GM23338 (cell line): ENCODE data around the gene CES3. TPM values are rescaled to one million over a fixed set of nuclear protein-coding genes. Genes with fewer than 3 reads are reported as not detected.

ENCODE experiments used
- ATAC-seq: fragments of 200-7000 bp; cut with Tn5 transposase; 3 replicates; pipeline ENCODE4 v1.9.1; 2020
- DNase-seq: peaks from one replicate; pipeline ENCODE4 v3.0.0-alpha.2; 2015; ENCODE audit warnings: low spot score
- H2AFZ ChIP-seq: fragments of 200-600 bp; sonication (generic); 2 replicates; pipeline ENCODE4 v1.8.0; 2016; ENCODE audit warnings: antibody characterized with exemption, mild to moderate bottlenecking, moderate library complexity
- H3F3A ChIP-seq: fragments of 200-600 bp; sonication (generic); replicated peaks from 2 replicates; pipeline ENCODE4 v1.8.0; 2017; ENCODE audit warnings: antibody characterized with exemption, mixed run types, low read depth
- H3K27ac ChIP-seq: fragments of 200-600 bp; sonication (generic); 2 replicates; pipeline ENCODE4 v1.6.1; 2016; ENCODE audit warnings: low read depth
- H3K27me3 ChIP-seq: fragments of 200-600 bp; sonication (generic); 2 replicates; pipeline ENCODE4 v1.8.0; 2016; ENCODE audit warnings: mild to moderate bottlenecking, mixed run types, moderate library complexity; ENCODE audit not compliant: insufficient read depth
- H3K36me3 ChIP-seq: fragments of 200-600 bp; sonication (generic); 2 replicates; pipeline ENCODE4 v1.8.0; 2016; ENCODE audit warnings: mild to moderate bottlenecking; ENCODE audit not compliant: insufficient read depth
- H3K4me1 ChIP-seq: fragments of 200-600 bp; sonication (generic); 2 replicates; pipeline ENCODE4 v1.8.0; 2016; ENCODE audit warnings: mild to moderate bottlenecking, moderate library complexity; ENCODE audit not compliant: insufficient read depth
- H3K4me2 ChIP-seq: fragments of 200-600 bp; sonication (generic); 2 replicates; pipeline ENCODE4 v1.7.1; 2017; ENCODE audit warnings: mixed run types
- H3K4me3 ChIP-seq: fragments of 200-600 bp; sonication (generic); 2 replicates; pipeline ENCODE4 v1.6.1; 2016; ENCODE audit warnings: mixed run types
- H3K79me2 ChIP-seq: fragments of 200-600 bp; sonication (generic); replicated peaks from 2 replicates; pipeline ENCODE4 v1.8.0; 2017; ENCODE audit warnings: mild to moderate bottlenecking; ENCODE audit not compliant: insufficient read depth
- H3K9me2 ChIP-seq: fragments of 200-600 bp; sonication (generic); 2 replicates; pipeline ENCODE4 v1.8.0; 2017; ENCODE audit not compliant: insufficient read depth
- H4K20me1 ChIP-seq: fragments of 200-600 bp; sonication (generic); replicated peaks from 2 replicates; pipeline ENCODE4 v1.8.0; 2017; ENCODE audit warnings: mild to moderate bottlenecking; ENCODE audit not compliant: insufficient read depth
- H3K27ac Mint-ChIP-seq: 2 replicates; pipeline ENCODE4 v1.8.0; 2020; ENCODE audit warnings: inconsistent platforms, mild to moderate bottlenecking, moderate library complexity, mixed read lengths
- H3K27me3 Mint-ChIP-seq: 3 replicates; pipeline ENCODE4 v1.8.0; 2022; ENCODE audit warnings: low read depth, mild to moderate bottlenecking, moderate library complexity, mixed read lengths, inconsistent platforms; ENCODE audit not compliant: insufficient read depth, poor library complexity
- H3K36me3 Mint-ChIP-seq: 3 replicates; pipeline ENCODE4 v1.8.0; 2021; ENCODE audit warnings: low read depth, mild to moderate bottlenecking, inconsistent platforms, moderate library complexity, mixed read lengths
- H3K4me1 Mint-ChIP-seq: 3 replicates; pipeline ENCODE4 v1.8.0; 2020; ENCODE audit warnings: mild to moderate bottlenecking, inconsistent platforms, mixed read lengths
- H3K4me3 Mint-ChIP-seq: 3 replicates; pipeline ENCODE4 v1.8.0; 2021; ENCODE audit warnings: moderate library complexity, mild to moderate bottlenecking, inconsistent platforms, mixed read lengths
- H3K9me3 Mint-ChIP-seq: 3 replicates; pipeline ENCODE4 v1.8.0; 2020; ENCODE audit warnings: moderate library complexity, mild to moderate bottlenecking, inconsistent platforms, mixed read lengths
- CREB1 ChIP-seq: fragments of 250-450 bp; sonication (Bioruptor Pico); IDR thresholded peaks from 2 replicates; pipeline ENCODE4 v1.5.0; 2020; ENCODE audit warnings: low read depth, mild to moderate bottlenecking, moderate library complexity
- EZH2 ChIP-seq: fragments of 200-600 bp; sonication (generic); IDR thresholded peaks from one replicate; pipeline ENCODE4 v1.8.0; 2017; ENCODE audit warnings: antibody characterized with exemption, mild to moderate bottlenecking, low read depth; ENCODE audit not compliant: unreplicated experiment
- EZH2phosphoT487 ChIP-seq: fragments of 200-600 bp; sonication (generic); IDR thresholded peaks from one replicate; pipeline ENCODE4 v1.8.1; 2018; ENCODE audit warnings: antibody characterized with exemption; ENCODE audit not compliant: unreplicated experiment
- JUNB ChIP-seq: IDR thresholded peaks from one replicate; pipeline ENCODE4 v1.6.1; 2016; ENCODE audit warnings: antibody characterized with exemption; ENCODE audit not compliant: unreplicated experiment
- NANOG ChIP-seq: IDR thresholded peaks from 2 replicates; pipeline ENCODE4 v1.6.1; 2016; ENCODE audit warnings: antibody characterized with exemption, borderline replicate concordance
- POLR2AphosphoS5 ChIP-seq: IDR thresholded peaks from 2 replicates; pipeline ENCODE4 v1.6.1; 2016; ENCODE audit warnings: antibody characterized with exemption, low read depth
- STAT1 ChIP-seq: IDR thresholded peaks from one replicate; pipeline ENCODE4 v1.6.1; 2016; ENCODE audit warnings: antibody characterized with exemption; ENCODE audit not compliant: unreplicated experiment
- ZNF114 ChIP-seq: fragments of 250-450 bp; sonication (Bioruptor Pico); IDR thresholded peaks from 2 replicates; pipeline ENCODE4 v1.5.0; 2020; ENCODE audit warnings: mild to moderate bottlenecking, moderate library complexity
- polyA plus RNA-seq: library from polyadenylated mRNA; unstranded; fragments of >200 nt; fragmentation: Nextera tagmentation; extraction: Ambion mirVana; gene quantifications from 2 replicates; pipeline ENCODE4 v1.2.1, GENCODE V29; 2016
- total RNA-seq: library from RNA; depleted of rRNA; stranded (reverse); fragments of >200 nt; shearing (Covaris generic); gene quantifications from 2 replicates; pipeline ENCODE4 v1.2.3, GENCODE V29; 2014
- TF ChIP-seq, protein P1 (sequence below): IDR thresholded peaks from one replicate; pipeline ENCODE4 v1.6.1; 2018; ENCODE audit warnings: antibody characterized with exemption; ENCODE audit not compliant: unreplicated experiment
- TF ChIP-seq, protein P2 (sequence below), 2 experiments: fragments of 200-600 bp in 1 of 2; sonication (generic) in 1 of 2; conservative IDR thresholded peaks; 2 replicates each; pipeline versions ENCODE4 v1.5.1 to v1.6.1; 2016 to 2017; ENCODE audit warnings: antibody characterized with exemption in 2 of 2, low read depth in 2 of 2, mild to moderate bottlenecking in 2 of 2, moderate library complexity in 1 of 2

CES3 gene
- total and polyA plus RNA-seq, 2 experiments from 2014 or later: 0.55 to 1.0 TPM

DNA sequence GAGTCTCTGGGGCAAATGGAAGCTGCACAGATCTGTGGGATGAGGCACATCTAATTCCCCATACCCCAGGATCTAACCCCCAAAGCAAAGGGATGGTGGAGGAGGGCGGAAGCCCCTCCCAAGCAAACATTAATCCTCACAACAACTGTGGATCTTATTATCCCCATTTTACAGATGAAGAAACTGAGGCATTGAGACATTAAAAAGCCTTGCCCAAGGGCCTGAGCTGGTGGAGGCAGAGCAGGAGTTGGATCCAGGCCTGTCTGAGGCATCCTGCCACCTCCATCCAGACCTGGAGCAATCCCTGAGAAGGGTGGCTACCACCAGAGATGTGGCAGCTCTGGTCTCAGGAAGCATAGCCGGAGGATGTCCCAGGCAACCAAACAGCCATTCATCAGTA lies 50.2 kb downstream of the CES3 start (continued):
- no peak for TF ChIP-seq POLR2AphosphoS5

DNA sequence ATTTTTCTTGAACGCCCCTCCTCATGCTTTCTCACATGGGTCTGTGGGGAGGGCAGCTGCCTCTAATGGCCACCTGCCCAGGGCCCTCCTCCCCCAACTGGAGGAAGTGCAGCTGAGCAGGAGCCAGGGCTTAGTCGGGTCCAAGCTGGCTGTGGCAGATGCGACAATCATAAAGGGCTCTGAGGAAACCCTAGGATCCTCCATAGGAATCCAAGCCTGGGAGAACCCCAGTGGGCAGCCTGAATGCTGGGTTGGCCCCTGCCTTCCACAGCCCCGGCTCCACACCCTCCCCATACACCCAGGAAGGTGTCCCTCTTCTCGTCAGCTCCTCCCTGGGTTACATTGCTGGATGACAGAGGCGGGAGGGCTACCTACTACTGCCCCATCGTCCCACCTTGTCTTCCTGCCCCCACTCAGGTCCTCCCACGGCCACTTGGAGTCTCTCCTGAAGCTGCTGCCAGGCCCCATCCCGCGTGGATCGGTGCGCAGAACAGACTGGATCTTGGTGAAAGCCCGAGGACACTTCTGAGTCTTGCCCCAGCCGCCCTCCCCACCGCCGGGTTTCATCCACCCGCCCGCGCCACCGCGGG lies 52.3 kb downstream of the CES3 start:
- H3K4me3 ChIP-seq: peak overlapping the region; percentile 64
- peak overlapping the region; percentile 61; the same call in 2 of the 3 replicates for H3K4me3 Mint-ChIP-seq

DNA sequence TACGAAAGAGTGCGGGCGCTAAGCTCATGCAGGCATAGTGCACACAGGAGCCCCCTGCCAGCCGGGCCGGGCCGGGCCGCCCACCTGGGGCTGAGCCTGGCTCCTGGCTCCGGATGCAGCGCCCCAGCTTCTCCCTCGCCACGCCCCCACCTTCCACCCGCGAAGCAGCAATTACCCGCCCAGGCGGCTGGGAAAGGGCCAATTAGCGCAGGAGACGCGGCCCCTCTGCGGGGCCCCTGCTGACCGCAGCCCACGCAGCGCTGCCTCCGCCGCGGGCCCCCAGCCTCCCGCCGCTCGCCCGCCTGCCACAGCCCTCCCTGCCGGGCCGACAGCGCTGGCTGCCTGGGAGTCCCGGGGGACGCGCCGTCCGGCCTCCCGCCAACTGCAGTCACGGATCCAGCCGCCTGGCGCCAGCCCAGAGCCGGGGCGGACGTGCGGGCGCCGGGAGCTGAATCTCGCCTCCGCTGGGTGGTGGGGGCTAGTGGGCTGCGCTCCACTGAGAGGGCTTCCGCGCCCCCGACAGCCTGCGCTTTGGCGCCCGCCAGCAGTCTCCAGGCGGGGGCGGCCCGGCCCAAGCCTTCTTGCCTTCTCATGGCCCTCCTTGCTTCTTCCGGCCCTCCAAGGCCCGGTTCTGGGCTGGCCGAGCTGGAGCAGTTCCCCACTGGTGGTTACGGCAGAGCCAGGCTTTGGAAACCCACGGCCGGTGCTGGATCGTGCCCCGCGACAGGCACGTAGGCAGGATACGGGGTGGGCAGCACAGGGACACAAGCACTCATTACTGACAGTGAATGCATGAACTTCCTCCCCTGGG lies 53.0 kb downstream of the CES3 start:
- Mint-ChIP-seq H3K27me3 (peaks cover 48% of the 10 kb centered on the region), H3K36me3 (no peaks in the 10 kb centered on the region), H3K9me3 (no peaks in the 10 kb centered on the region), H3K4me3 (peak overlapping the region; percentile 71), H3K27ac (no peak overlapping the region), H3K4me1 (no peaks in the 10 kb centered on the region; the same call in 2 of the 3 replicates)
- H3K27ac ChIP-seq: no peak overlapping the region
- H3K4me3 ChIP-seq: peak overlapping the region; percentile 64
- peaks cover 4% of the 10 kb centered on the region; the same call in 1 of the 2 replicates for H3K4me1 ChIP-seq
- peak overlapping the region; percentile 95 for H2AFZ ChIP-seq
- no peaks in the 10 kb centered on the region for H3K9me2 ChIP-seq
- H3K79me2 ChIP-seq: no peaks in the 10 kb centered on the region
- H3K27me3 ChIP-seq: peaks cover 57% of the 10 kb centered on the region
- TF ChIP-seq EZH2 (peak; percentile 45), EZH2phosphoT487 (no peak), NANOG (no peak), STAT1 (no peak), ZNF114 (CRISPR knock-in tag) (no peak)
- TF ChIP-seq, protein P1, sequence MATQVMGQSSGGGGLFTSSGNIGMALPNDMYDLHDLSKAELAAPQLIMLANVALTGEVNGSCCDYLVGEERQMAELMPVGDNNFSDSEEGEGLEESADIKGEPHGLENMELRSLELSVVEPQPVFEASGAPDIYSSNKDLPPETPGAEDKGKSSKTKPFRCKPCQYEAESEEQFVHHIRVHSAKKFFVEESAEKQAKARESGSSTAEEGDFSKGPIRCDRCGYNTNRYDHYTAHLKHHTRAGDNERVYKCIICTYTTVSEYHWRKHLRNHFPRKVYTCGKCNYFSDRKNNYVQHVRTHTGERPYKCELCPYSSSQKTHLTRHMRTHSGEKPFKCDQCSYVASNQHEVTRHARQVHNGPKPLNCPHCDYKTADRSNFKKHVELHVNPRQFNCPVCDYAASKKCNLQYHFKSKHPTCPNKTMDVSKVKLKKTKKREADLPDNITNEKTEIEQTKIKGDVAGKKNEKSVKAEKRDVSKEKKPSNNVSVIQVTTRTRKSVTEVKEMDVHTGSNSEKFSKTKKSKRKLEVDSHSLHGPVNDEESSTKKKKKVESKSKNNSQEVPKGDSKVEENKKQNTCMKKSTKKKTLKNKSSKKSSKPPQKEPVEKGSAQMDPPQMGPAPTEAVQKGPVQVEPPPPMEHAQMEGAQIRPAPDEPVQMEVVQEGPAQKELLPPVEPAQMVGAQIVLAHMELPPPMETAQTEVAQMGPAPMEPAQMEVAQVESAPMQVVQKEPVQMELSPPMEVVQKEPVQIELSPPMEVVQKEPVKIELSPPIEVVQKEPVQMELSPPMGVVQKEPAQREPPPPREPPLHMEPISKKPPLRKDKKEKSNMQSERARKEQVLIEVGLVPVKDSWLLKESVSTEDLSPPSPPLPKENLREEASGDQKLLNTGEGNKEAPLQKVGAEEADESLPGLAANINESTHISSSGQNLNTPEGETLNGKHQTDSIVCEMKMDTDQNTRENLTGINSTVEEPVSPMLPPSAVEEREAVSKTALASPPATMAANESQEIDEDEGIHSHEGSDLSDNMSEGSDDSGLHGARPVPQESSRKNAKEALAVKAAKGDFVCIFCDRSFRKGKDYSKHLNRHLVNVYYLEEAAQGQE: no peak
- TF ChIP-seq, protein P2, sequence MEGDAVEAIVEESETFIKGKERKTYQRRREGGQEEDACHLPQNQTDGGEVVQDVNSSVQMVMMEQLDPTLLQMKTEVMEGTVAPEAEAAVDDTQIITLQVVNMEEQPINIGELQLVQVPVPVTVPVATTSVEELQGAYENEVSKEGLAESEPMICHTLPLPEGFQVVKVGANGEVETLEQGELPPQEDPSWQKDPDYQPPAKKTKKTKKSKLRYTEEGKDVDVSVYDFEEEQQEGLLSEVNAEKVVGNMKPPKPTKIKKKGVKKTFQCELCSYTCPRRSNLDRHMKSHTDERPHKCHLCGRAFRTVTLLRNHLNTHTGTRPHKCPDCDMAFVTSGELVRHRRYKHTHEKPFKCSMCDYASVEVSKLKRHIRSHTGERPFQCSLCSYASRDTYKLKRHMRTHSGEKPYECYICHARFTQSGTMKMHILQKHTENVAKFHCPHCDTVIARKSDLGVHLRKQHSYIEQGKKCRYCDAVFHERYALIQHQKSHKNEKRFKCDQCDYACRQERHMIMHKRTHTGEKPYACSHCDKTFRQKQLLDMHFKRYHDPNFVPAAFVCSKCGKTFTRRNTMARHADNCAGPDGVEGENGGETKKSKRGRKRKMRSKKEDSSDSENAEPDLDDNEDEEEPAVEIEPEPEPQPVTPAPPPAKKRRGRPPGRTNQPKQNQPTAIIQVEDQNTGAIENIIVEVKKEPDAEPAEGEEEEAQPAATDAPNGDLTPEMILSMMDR (conservative IDR thresholded peaks at IDR 0.05; ENCODE audit: low read depth in 2 of 2): peak in 1 of 2 experiments; percentile 16; a peak in 1 of 4 replicates
- peak; percentile 67 for ATAC-seq
- peak overlapping the region; percentile 88 for H3K4me2 ChIP-seq
- no peaks in the 10 kb centered on the region for H4K20me1 ChIP-seq
- no peaks in the 10 kb centered on the region for H3F3A ChIP-seq
- peak; percentile 78 for DNase-seq
- no peaks in the 10 kb centered on the region for H3K36me3 ChIP-seq

More for the DNA sequence above, 52.3 kb downstream of the CES3 start:
- Histone ChIP-seq H4K20me1 (no peaks in the 10 kb centered on the region), H3K36me3 (no peaks in the 10 kb centered on the region), H3K4me1 (peaks cover 4% of the 10 kb centered on the region; the same call in 1 of the 2 replicates), H3K79me2 (no peaks in the 10 kb centered on the region), H3F3A (no peaks in the 10 kb centered on the region), H3K4me2 (peak overlapping the region; percentile 88), H3K27ac (no peak overlapping the region), H3K27me3 (peaks cover 57% of the 10 kb centered on the region), H3K9me2 (no peaks in the 10 kb centered on the region), H2AFZ (peak overlapping the region; percentile 95)
- H3K27me3 Mint-ChIP-seq: peaks cover 48% of the 10 kb centered on the region
- no peak overlapping the region for H3K27ac Mint-ChIP-seq
- TF ChIP-seq CREB1 (CRISPR knock-in tag) (no peak), JUNB (no peak), EZH2 (peak; percentile 35)
- ATAC-seq: peak; percentile 3; the same call in 2 of the 3 replicates
- no peaks in the 10 kb centered on the region for H3K9me3 Mint-ChIP-seq
- DNase-seq: peak; percentile 32
- no peaks in the 10 kb centered on the region for H3K36me3 Mint-ChIP-seq
- H3K4me1 Mint-ChIP-seq: no peaks in the 10 kb centered on the region; the same call in 2 of the 3 replicates
